Neural cell (in vitro differentiated cells): ENCODE data around the gene CXCL3. TPM values are rescaled to one million over a fixed set of nuclear protein-coding genes. Genes with fewer than 3 reads are reported as not detected.

Experiments used
- H2AFZ ChIP-seq: fragments of 200-600, 300-800 bp; sonication (generic), shearing (Covaris generic); 2 replicates; pipeline ENCODE4 v1.6.0; 2014; ENCODE audit warnings: low read depth, mild to moderate bottlenecking, antibody characterized with exemption, low read length, moderate library complexity
- H3F3A ChIP-seq: fragments of 200-600 bp; shearing (Covaris generic); 2 replicates; pipeline ENCODE4 v1.6.1; 2016; ENCODE audit warnings: mild to moderate bottlenecking, moderate library complexity, mixed read lengths, antibody characterized with exemption, low read length; ENCODE audit not compliant: insufficient read depth, poor library complexity, severe bottlenecking
- H3K27ac ChIP-seq: fragments of 200-600, 300-800 bp; sonication (generic), shearing (Covaris generic); 2 replicates; pipeline ENCODE4 v1.5.1; 2014; ENCODE audit warnings: mild to moderate bottlenecking, low read length, moderate library complexity
- H3K27me3 ChIP-seq: fragments of 300-800, 200-600 bp; sonication (generic), shearing (Covaris generic); 2 replicates; pipeline ENCODE4 v1.6.0; 2014; ENCODE audit warnings: mild to moderate bottlenecking, low read depth, low read length, moderate library complexity; ENCODE audit not compliant: insufficient read depth
- H3K36me3 ChIP-seq: fragments of 300-800, 200-600 bp; sonication (generic), shearing (Covaris generic); 2 replicates; pipeline ENCODE4 v1.5.1; 2014; ENCODE audit warnings: mild to moderate bottlenecking, antibody characterized with exemption, low read length, moderate library complexity; ENCODE audit not compliant: insufficient read depth
- H3K4me2 ChIP-seq: fragments of 300-800, 200-600 bp; sonication (generic), shearing (Covaris generic); 2 replicates; pipeline ENCODE4 v1.6.0; 2014; ENCODE audit warnings: mild to moderate bottlenecking, low read length
- H3K4me3 ChIP-seq: fragments of 300-800, 200-600 bp; sonication (generic), shearing (Covaris generic); 2 replicates; pipeline ENCODE4 v1.5.1; 2014; ENCODE audit warnings: mild to moderate bottlenecking, low read length, moderate library complexity
- H3K79me2 ChIP-seq: fragments of 200-600 bp; shearing (Covaris generic); replicated peaks from 2 replicates; pipeline ENCODE4 v1.6.0; 2014; ENCODE audit warnings: mild to moderate bottlenecking, low read length, moderate library complexity; ENCODE audit not compliant: insufficient read depth
- H3K9ac ChIP-seq: fragments of 300-800, 200-600 bp; sonication (generic), shearing (Covaris generic); 2 replicates; pipeline ENCODE4 v1.6.1; 2016; ENCODE audit warnings: mild to moderate bottlenecking, low read length, mixed read lengths
- H3K9me2 ChIP-seq: fragments of 200-600 bp; shearing (Covaris generic); 2 replicates; pipeline ENCODE4 v1.6.1; 2016; ENCODE audit warnings: mild to moderate bottlenecking, low read length, mixed read lengths; ENCODE audit not compliant: insufficient read depth
- H3K9me3 ChIP-seq: fragments of 200-600, 300-800 bp; sonication (generic), shearing (Covaris generic); 2 replicates; pipeline ENCODE4 v1.6.1; 2016; ENCODE audit warnings: mild to moderate bottlenecking, mixed run types, low read length, moderate library complexity, mixed read lengths
- H4K20me1 ChIP-seq: fragments of 200-600 bp; shearing (Covaris generic); 2 replicates; pipeline ENCODE4 v1.6.1; 2016; ENCODE audit warnings: mild to moderate bottlenecking, mixed run types; ENCODE audit not compliant: insufficient read depth
- CTCF ChIP-seq: fragments of 450-650 bp; IDR thresholded peaks from 2 replicates; pipeline ENCODE4 v1.5.1; 2014; ENCODE audit warnings: antibody characterized with exemption, mild to moderate bottlenecking, moderate library complexity; ENCODE audit not compliant: poor library complexity, severe bottlenecking
- EP300 ChIP-seq: fragments of 450-650 bp; conservative IDR thresholded peaks from 2 replicates; pipeline ENCODE4 v1.6.1; 2014; ENCODE audit warnings: antibody characterized with exemption, mild to moderate bottlenecking, moderate library complexity; ENCODE audit not compliant: poor library complexity, severe bottlenecking
- EZH2 ChIP-seq: fragments of 200-600, 300-800 bp; shearing (Covaris generic), sonication (generic); IDR thresholded peaks from 2 replicates; pipeline ENCODE4 v1.6.1; 2014; ENCODE audit warnings: antibody characterized with exemption, low read length, borderline replicate concordance, mild to moderate bottlenecking; ENCODE audit not compliant: insufficient read depth, poor library complexity, severe bottlenecking
- MXI1 ChIP-seq: fragments of 450-650 bp; conservative IDR thresholded peaks from 2 replicates; pipeline ENCODE4 v1.6.1; 2014; ENCODE audit warnings: antibody characterized with exemption, mild to moderate bottlenecking; ENCODE audit not compliant: poor library complexity, severe bottlenecking
- POLR2AphosphoS5 ChIP-seq: IDR thresholded peaks from 2 replicates; pipeline ENCODE4 v1.6.1; 2012
- RAD21 ChIP-seq: fragments of 450-650 bp; conservative IDR thresholded peaks from 2 replicates; pipeline ENCODE4 v1.6.1; 2014; ENCODE audit warnings: antibody characterized with exemption, mild to moderate bottlenecking, moderate library complexity
- REST ChIP-seq: IDR thresholded peaks from 2 replicates; pipeline ENCODE4 v1.6.1; 2012; ENCODE audit warnings: borderline replicate concordance
- SMC3 ChIP-seq: fragments of 450-650 bp; conservative IDR thresholded peaks from 2 replicates; pipeline ENCODE4 v1.6.1; 2014; ENCODE audit warnings: antibody characterized with exemption, mild to moderate bottlenecking, moderate library complexity; ENCODE audit not compliant: poor library complexity
- TAF1 ChIP-seq: IDR thresholded peaks from 2 replicates; pipeline ENCODE4 v1.6.1; 2012; ENCODE audit warnings: low read depth
- polyA plus RNA-seq: library from polyadenylated mRNA; depleted of rRNA; stranded (reverse); fragments of >200 nt; gene quantifications from 2 replicates; pipeline ENCODE4 v1.2.3, GENCODE V29; 2014

CXCL3 gene
- polyA plus RNA-seq, 1 donor from 2014 or later, result not detected

- no peak overlapping the region for H3K4me3 ChIP-seq
- H3K9ac ChIP-seq, result no peak overlapping the region
- no peak overlapping the region for H3K4me2 ChIP-seq
- no peaks in the 10 kb centered on the region for H3K36me3 ChIP-seq
- no peaks in the 10 kb centered on the region for H3K9me3 ChIP-seq
- TF ChIP-seq EZH2 (no peak), SMC3 (no peak), REST (no peak), RAD21 (no peak), MXI1 (no peak), CTCF (no peak), TAF1 (no peak), EP300 (no peak), POLR2AphosphoS5 (no peak)
- H4K20me1 ChIP-seq, result no peaks in the 10 kb centered on the region
- no peaks in the 10 kb centered on the region for H3K79me2 ChIP-seq
- H3F3A ChIP-seq, result no peaks in the 10 kb centered on the region
- no peaks in the 10 kb centered on the region for H3K27me3 ChIP-seq
- no peak overlapping the region for H2AFZ ChIP-seq
- H3K27ac ChIP-seq, result no peak overlapping the region
- no peaks in the 10 kb centered on the region for H3K9me2 ChIP-seq
Observed at GRCh38 chr4:74012130-74012529, 26.4 kb downstream of the CXCL3 start.

GRCh38 chr4:74009307-74009706 is 29.2 kb downstream of the CXCL3 start:
- TF ChIP-seq REST, result no peak
- no peaks in the 10 kb centered on the region for H4K20me1 ChIP-seq
- H3K9me2 ChIP-seq, result no peaks in the 10 kb centered on the region

More at GRCh38 chr4:74009307-74009706, 29.2 kb downstream of the CXCL3 start:
- Histone ChIP-seq H3K4me2 (no peak overlapping the region), H3K9ac (no peak overlapping the region), H3K27me3 (no peaks in the 10 kb centered on the region), H3K27ac (no peak overlapping the region), H3F3A (no peaks in the 10 kb centered on the region), H3K79me2 (no peaks in the 10 kb centered on the region), H3K4me3 (no peak overlapping the region), H3K36me3 (no peaks in the 10 kb centered on the region), H3K9me3 (no peaks in the 10 kb centered on the region), H2AFZ (no peak overlapping the region)
